Nephron (organoid): Measurements from ENCODE around the gene TGFB1.

Source experiments
- H3K27ac Mint-ChIP-seq, 3 experiments: 2 replicates each; pipeline ENCODE4 v1.8.0; 2020; ENCODE audit warnings: mixed read lengths in 3 of 3, mild to moderate bottlenecking in 2 of 3, moderate library complexity in 1 of 3
- H3K27me3 Mint-ChIP-seq: 2 replicates; pipeline ENCODE4 v1.8.0; 2021; ENCODE audit warnings: low read depth, mild to moderate bottlenecking, moderate library complexity, mixed read lengths
- H3K36me3 Mint-ChIP-seq: 2 replicates; pipeline ENCODE4 v1.8.0; 2020; ENCODE audit warnings: low read depth, mixed read lengths
- H3K4me1 Mint-ChIP-seq: 2 replicates; pipeline ENCODE4 v1.8.0; 2020; ENCODE audit warnings: mixed read lengths
- H3K4me3 Mint-ChIP-seq, 3 experiments: 2 replicates each; pipeline ENCODE4 v1.8.0; 2020; ENCODE audit warnings: mild to moderate bottlenecking in 3 of 3, mixed read lengths in 3 of 3, moderate library complexity in 2 of 3
- H3K9me3 Mint-ChIP-seq: 2 replicates; pipeline ENCODE4 v1.8.0; 2020; ENCODE audit warnings: mixed read lengths
- CTCF ChIP-seq, 3 experiments: fragments of 200-600 bp; sonication (generic); IDR thresholded peaks; one replicate each; pipeline ENCODE4 v1.5.0; 2021; ENCODE audit warnings: antibody characterized with exemption in 3 of 3; ENCODE audit not compliant: unreplicated experiment in 3 of 3

Gene TGFB1

DNA sequence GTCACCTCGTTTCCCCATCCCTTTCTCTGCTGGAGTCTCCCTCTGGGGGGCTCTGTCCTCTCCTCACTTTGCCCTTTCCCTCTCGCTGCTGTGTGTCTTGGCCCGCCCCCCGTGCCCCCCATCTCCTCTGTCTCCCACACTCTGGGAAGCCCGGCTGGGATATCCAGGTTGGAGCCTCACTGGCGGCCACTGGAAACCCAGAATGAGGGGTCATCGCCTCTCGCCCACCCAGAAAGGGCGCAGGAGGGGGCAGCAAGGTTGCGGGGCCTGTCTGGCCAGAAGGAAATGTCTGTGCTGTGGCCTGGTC, 28.1 kb downstream of the TGFB1 start:
- no peak for TF ChIP-seq CTCF (IDR thresholded peaks at IDR 0.05; ENCODE audit: unreplicated experiment in 3 of 3)
- H3K4me3 Mint-ChIP-seq, result peak overlapping the region; percentile 73 to 79 (median 74)
- no peaks in the 10 kb centered on the region for H3K9me3 Mint-ChIP-seq
- peaks cover 63% of the 10 kb centered on the region for H3K4me1 Mint-ChIP-seq
- H3K27me3 Mint-ChIP-seq, result no peaks in the 10 kb centered on the region
- peak overlapping the region; percentile 73 to 90 (median 78) for H3K27ac Mint-ChIP-seq
- H3K36me3 Mint-ChIP-seq, result peaks cover 19% of the 10 kb centered on the region

DNA sequence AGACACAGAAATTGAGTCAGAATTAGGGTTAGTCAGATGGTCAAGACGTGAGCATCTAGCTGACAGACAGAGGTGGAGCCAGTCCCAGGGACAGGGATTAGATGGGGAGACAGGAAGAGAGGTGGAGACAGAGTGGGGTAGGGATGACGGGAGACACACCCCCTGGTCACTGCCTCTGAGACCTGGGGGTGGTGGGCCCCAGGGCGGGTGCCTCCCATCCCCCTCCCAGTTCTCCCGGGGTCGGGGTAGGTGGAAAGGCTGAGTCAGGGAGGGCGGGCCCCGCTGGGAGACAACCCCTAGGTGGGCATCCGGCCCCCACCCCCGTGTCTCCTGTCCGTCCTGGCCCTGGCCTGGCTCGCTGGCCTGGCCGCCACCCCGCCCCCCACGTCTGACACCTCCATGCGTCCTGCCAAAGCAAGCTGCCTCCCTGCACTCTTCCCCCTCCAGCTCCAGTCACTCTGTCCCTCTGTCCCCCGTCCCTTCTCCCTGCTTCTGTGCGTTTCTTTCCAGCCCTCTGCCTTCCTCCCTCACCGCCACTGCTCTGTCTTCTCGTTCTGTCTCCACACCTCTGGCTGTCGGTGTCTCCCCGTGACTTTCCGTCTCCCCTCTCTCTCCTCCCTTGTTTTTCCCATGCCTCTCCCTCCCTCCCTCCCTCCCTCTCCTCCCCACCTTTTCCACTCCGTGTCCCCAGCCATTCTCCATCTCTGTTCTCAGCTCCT, 28.6 kb downstream of the TGFB1 start:
- peaks cover 59% of the 10 kb centered on the region for H3K4me1 Mint-ChIP-seq
- peak overlapping the region; percentile 74 to 83 (median 79) for H3K4me3 Mint-ChIP-seq
- H3K27ac Mint-ChIP-seq, result peak overlapping the region; percentile 78 to 93 (median 90)
- H3K36me3 Mint-ChIP-seq, result peaks cover 16% of the 10 kb centered on the region
- TF ChIP-seq CTCF (IDR thresholded peaks at IDR 0.05; ENCODE audit: unreplicated experiment in 3 of 3), result no peak
- H3K9me3 Mint-ChIP-seq, result no peaks in the 10 kb centered on the region
- no peaks in the 10 kb centered on the region for H3K27me3 Mint-ChIP-seq

DNA sequence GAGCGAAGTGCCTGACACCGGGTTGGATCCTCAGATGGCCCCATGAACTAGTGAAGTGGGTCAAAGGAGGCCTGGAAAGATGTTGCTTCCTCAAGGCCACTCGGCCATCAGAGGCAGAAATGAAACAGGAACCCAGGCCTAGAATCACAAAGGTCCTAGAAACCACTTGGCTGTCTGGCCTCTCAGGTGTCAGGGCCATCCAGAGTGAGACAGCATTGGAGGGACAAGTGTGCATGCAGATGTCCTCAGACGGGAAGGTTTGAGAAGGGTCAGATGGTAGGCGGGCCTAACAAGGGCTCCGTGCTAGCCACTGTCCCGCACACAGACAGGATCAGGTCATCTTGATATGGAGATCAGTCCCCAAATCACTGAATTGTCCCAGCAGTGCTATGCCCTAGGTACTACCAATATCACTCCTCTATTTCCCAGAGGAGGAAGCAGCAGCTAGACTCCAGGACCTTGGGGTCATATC, 29.5 kb downstream of the TGFB1 start:
- Mint-ChIP-seq H3K4me3 (peak overlapping the region; percentile 74 to 83 (median 79)), H3K9me3 (no peaks in the 10 kb centered on the region), H3K36me3 (peaks cover 16% of the 10 kb centered on the region), H3K27me3 (no peaks in the 10 kb centered on the region), H3K27ac (peak overlapping the region; percentile 78 to 93 (median 90)), H3K4me1 (peaks cover 59% of the 10 kb centered on the region)
- no peak for TF ChIP-seq CTCF (IDR thresholded peaks at IDR 0.05; ENCODE audit: unreplicated experiment in 3 of 3)

DNA sequence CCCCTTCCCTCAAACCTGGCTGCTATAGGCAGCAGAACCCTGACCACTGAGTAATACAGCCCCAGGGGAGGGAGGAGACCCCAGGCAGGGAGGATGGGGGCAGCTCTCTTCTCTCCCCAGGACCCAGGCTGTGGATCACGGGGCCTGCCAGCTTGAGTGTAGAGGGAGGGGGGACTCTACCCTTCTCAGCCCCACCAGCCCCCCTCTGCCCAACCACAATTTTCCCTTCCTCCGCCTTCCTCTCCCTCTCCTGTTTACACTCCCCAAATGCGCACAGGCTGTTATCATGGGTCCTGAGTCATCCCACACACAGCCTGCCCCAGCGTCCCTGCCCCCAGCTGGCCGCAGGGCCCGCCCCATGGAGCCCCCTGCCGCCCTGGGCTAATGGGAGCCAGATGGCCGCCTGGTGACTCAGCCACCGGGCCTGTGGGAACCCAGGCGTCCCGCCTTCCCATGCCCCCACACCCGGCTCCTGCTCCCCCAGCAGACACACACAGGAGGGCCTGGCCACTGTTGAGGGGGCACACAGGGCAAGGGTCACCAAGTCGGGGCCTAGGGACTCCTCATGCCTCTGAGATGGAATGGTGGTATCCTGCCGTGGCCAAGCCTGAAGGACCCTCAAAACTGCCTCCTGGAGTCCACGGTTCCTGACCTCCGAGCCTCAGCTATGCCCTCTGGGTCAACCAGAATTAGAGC, 30.1 kb downstream of the TGFB1 start:
- Mint-ChIP-seq H3K27me3 (no peaks in the 10 kb centered on the region), H3K4me3 (peak overlapping the region in 2 of 3 experiments; percentile 74 to 79), H3K9me3 (no peaks in the 10 kb centered on the region), H3K27ac (peak overlapping the region; percentile 91 to 93 (median 93)), H3K4me1 (peaks cover 54% of the 10 kb centered on the region), H3K36me3 (peaks cover 18% of the 10 kb centered on the region)
- no peak for TF ChIP-seq CTCF (IDR thresholded peaks at IDR 0.05; ENCODE audit: unreplicated experiment in 3 of 3)

DNA sequence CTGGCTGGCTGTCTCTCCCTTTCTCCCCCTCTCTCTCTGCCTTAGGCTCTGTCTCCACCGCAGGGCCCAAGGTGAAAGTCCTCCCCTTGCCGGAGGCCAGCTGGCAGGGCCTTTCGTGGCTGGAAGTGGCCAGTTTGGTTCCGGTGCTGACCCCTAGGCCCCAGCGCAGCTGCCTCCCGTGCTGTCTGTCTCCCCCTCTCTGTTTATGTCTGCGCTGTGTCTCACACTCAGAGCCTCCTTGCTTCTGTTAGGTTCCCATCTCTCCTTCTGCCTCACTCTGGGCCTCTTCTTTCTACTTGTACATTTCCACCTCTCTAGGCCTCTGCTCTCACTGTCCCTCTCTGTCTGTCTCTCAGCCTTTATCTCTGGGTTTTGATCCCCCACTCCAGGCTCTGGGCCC, 30.7 kb downstream of the TGFB1 start:
- H3K27ac Mint-ChIP-seq, result peak overlapping the region; percentile 81 to 93 (median 91)
- no peaks in the 10 kb centered on the region for H3K27me3 Mint-ChIP-seq
- H3K36me3 Mint-ChIP-seq, result peaks cover 18% of the 10 kb centered on the region
- peaks cover 49% of the 10 kb centered on the region for H3K4me1 Mint-ChIP-seq
- H3K9me3 Mint-ChIP-seq, result no peaks in the 10 kb centered on the region
- no peak for TF ChIP-seq CTCF (IDR thresholded peaks at IDR 0.05; ENCODE audit: unreplicated experiment in 3 of 3)
- peak overlapping the region in 2 of 3 experiments; percentile 17 to 61 for H3K4me3 Mint-ChIP-seq
